ENCODE measurements around the gene HHIPL1.
"Not testable (repeated sequence)": the region's sequence is repeated elsewhere in the genome, so short reads cannot be mapped to it uniquely, and the experiment has no call there.

Gene HHIPL1

DNA sequence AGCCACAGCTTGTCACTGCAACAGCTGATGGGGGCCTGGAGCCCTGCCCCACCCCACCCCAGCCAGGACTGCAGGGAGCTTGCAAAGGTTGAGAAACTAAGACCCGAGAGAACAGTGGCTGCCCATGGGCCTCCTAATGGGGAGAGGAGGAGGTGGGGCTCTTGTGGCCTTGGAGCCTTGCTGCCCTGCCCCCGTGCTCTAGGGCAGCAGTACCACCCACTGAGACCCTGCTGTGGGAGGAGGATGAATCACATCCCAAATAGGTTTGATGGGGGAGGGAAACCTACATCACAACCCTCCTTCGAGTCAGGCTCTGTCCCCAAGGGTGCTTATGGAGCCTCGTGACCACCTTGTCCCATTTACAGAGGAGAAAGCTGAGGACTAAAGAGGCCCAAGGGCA, 15.9 kb downstream of the HHIPL1 start:
- DNase-seq (ENCODE audit: low read depth), result no peak

DNA sequence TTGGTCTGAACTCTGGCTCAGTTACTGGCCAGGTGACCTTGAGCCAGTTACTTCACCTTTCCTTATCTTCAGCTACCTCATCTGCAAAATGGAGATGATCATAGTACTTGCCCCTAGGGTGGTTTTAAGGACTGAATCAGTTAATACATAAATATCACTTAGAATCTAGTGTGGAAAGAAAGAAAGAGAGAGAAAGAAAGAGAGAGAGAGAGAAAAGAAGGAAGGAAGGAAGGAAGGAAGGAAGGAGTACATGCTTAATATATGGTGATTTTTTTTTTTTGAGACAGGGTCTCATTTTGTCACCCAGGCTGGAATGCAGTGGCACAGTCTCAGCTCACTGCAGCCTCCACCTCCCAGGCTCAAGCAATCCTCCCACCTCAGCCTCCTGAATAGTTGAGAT, 16.3 kb downstream of the HHIPL1 start:
- DNase-seq (ENCODE audit: low read depth), result not testable (repeated sequence)

DNA sequence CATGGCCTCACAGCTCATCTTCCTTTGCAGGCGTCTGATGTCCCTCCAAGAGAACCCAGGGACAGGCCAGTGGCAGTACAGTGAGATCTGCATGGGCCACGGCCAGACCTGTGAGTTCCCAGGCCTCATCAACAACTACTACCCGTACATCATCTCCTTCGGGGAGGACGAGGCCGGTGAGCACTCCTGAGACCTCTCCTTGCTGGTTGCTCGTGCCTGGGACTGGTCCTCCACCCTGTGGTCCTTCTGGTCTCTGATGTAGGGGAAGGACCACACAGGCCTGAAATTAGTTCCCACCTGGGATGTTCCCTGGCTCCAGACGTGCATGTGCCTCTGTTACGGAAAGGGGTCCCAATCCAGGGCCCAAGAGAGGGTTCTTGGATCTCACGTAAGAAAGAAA, 17.9 kb downstream of the HHIPL1 start:
- no peak for DNase-seq (ENCODE audit: low read depth)

DNA sequence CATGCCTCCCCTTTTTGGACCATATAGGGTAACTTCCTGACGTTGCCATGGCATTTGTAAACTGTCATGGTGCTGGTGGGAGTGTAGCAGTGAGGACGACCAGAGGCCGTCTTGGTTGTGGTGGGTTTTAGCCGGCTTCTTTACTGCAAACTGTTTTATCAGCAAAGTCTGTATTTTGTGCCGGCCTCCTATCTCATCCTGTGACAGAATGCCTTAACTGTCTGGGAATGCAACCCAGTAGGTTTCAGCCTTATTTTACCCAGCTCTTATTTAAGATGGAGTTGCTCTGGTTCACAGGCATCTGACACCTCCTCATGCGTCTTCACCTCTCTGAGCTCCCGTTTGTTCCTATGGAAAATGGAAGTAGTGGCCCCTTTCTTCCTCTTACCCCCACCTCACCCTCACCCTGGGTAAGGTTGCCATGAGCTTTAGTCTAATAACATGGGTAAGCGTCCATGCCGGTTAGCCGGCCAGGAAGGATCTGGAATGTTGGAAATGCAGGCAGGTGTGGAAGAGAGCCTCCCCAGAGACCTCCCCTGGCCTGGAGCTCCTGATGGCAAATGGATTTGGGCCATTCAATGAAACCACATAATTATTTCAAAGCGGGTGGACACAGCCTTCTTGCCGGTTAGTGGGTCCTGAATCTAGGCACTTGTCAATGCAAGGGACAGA, 18.6 kb downstream of the HHIPL1 start:
- no peak for DNase-seq (ENCODE audit: low read depth)

DNA sequence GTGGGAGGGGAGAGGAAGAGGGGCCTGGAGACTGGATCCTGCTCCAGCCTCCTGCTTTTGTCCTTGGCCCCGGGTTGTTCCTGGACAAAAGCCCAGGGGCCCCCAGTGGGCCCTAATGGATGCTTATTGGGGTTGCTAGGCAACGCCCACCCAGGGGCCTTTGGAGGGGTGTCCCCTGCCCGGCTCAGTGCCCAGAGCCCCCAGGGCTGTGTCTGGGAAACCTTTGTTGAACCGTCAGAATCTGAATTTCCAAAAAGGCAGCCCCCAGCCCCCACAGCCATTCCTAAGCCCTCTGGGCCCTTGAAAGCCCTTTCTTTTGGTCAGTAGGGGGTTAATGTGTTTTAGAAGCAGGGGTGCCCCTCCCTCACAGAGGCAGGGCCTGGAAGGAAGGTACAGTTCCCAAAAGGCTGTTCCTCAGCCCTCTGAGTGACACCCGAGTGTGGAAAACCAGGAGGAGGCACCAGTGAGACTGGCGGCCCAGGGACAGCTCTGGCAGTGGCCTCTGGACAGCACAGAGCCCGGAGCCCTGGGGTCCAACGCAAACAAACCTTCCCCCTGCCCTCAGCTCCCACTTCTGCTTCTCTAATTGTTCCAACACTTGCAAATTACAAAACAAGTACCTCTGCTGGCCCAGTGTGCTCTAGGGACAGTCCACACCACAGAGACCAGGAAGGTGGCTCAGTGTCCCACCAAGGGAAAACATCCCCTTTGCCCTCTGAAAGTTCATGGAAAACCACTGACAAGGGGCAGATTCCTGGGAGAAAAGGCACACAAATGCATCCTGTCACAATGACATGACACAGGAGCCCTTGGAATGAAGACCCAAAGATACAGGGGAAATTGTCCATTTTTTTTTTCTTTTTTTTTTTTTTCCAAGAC, 19.4 kb downstream of the HHIPL1 start:
- no peak for DNase-seq (ENCODE audit: low read depth)

DNA sequence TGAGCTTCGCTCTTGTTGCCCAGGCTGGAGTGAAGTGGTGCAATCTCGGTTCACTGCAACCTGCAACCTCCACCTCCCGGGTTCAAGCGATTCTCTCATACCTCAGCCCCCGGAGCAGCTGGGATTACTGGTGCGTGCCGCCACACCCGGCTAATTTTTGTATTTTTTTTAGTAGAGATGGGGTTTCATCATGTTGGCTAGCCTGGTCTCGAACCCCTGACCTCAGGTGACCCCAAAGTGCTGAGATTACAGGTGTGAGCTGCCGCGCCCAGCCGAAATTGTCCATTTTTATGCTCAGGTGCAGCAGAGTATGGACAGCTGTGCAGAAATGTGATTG, 20.0 kb downstream of the HHIPL1 start:
- DNase-seq (ENCODE audit: low read depth), result no peak

DNA sequence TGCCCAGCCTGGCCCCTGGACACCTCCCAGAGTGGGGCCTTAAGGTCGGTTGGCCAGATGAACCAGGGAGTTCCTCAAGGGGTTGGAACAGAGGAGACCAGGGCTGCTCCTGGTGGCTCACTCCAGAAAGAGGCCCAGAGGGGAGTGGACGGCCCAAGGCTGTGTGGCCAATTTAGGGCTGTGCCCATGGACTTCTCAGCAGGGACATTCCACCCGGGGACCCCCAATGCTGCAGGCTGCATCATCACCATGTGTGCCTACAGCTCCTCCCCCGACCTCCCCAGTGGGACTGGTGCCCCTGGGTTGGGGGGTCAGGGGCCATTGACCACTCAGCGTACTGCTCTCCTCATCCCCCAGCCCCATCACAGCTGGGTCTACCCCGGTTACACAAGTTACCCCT, 21.6 kb downstream of the HHIPL1 start:
- DNase-seq (ENCODE audit: low read depth), result no peak

DNA sequence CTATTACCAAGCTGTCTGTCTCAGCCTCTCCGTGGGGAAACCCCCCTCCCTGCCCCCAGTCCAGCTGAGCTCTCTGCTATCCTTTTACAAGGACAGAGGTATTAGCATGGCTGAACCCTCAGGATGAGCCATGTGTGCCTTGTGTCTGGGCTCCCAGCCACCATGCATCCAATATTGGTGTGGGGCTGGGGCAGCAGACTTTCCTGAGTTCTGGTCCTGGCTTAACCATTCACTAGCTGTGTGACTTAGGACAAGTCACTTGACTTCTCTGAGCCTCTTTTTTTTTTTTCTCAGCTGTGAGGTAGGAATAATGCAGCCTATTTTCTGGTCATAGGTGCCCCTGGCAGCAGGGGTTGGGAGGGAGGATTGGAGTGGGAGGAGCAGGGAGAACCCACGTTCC, 22.1 kb downstream of the HHIPL1 start:
- DNase-seq (ENCODE audit: low read depth), result no peak

DNA sequence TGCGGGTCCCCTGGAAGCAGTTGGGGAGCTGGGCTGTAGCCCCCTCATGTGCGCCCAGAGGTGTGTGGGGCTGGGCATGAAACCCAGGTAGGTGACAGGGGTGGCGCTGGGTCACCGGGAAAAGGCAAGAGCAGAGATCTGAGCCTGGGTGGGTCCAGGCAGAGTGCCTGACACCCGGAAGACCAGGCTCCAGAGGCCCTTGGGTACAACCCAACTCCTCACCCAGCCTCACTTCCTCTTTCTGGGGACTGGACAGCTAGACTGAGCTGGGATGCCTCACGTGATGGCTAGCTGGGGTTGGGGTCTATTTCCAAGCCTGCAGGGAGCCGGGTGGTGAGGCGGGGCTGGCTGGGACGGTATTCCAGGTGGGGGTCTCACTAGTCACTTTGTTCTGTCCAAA, 22.9 kb downstream of the HHIPL1 start:
- no peak for DNase-seq (ENCODE audit: low read depth)

DNA sequence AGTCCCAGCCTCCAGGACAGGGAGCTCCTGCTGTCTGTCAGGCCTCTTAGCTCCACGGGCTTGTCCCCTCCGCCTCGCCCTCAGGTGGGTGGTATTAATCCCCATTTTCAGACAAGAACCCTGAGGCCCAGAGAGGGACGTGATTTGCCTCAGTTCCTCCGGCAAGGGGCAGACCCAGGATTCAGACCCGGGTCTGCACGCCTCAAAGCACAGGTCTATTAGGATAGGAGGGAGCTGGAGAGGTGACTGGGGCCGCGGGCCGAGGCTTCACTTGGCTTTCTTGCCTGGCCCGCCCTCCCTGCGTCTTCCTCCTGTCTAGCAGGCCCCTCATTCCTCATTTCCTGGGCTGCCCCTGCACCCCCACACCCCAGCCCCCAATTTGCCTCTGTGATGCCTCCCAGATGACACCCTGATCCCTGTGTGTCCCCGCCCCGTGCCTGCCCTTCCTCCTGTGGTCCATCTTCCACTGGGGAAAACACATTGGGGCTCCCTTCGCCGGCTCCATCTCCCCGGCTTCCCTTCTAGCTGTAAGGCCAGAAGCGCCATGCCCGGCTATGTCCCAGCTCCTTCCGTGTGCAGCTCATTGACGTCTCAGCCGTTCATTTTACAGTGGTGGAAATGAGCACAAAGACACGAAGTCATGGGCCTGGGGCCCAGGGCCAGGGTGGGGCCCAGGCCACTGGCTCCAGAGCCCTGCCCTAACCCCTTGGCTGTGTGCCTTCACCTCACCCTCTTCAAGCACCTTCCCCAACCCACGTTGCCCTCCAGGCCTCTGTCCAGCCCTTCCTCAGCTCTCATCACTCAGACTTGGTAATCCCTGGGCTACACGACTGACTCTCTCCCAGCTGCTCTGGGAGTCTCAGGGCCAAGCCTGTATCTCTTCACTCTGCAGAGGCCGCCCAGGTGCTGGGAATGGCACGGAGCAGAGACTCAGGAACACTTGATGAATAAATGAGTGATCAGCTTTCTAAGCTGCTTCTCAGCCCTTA, 23.7 kb downstream of the HHIPL1 start:
- DNase-seq (ENCODE audit: low read depth), result no peak

DNA sequence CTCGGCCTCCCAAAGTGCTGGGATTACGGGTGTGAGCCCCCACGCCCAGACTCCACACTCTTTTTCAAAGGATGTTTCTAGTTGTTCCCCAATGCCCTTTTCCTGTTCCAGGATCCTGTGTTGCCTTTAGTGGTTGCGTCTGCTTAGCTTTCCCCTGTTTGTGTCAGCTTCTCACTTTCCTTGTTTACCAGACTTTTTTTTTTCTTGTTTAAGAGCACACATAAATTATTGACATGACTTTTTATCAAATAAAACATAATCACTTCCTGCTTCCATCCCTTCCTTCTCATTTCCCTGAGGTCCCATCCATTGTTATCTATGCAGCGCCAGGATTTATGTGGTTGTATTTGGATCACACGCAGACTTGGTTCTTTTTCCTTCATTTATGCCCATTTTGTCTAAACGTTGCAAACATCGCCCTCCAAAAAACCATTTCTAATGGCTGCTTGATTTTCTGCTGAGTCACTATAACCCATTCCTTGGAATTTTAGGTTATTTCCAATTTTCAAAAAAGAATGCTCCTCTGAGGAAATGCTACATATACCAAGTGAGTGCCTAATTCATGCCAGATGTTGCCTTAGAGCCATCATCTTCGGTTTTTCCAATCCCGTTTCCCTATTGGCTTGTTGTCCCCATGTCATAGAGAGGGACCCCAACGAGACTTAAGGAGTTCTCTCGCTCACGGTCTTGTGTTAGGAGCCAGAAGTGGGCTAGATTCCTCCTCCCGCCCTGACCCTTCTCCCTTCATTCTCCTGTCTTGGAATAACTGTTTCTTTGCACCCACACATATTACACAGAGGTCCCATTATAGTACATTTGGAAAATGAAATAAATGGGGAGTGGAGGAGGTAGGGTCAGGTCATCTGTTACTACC, 25.7 kb downstream of the HHIPL1 start:
- no peak for DNase-seq (ENCODE audit: low read depth)

DNA sequence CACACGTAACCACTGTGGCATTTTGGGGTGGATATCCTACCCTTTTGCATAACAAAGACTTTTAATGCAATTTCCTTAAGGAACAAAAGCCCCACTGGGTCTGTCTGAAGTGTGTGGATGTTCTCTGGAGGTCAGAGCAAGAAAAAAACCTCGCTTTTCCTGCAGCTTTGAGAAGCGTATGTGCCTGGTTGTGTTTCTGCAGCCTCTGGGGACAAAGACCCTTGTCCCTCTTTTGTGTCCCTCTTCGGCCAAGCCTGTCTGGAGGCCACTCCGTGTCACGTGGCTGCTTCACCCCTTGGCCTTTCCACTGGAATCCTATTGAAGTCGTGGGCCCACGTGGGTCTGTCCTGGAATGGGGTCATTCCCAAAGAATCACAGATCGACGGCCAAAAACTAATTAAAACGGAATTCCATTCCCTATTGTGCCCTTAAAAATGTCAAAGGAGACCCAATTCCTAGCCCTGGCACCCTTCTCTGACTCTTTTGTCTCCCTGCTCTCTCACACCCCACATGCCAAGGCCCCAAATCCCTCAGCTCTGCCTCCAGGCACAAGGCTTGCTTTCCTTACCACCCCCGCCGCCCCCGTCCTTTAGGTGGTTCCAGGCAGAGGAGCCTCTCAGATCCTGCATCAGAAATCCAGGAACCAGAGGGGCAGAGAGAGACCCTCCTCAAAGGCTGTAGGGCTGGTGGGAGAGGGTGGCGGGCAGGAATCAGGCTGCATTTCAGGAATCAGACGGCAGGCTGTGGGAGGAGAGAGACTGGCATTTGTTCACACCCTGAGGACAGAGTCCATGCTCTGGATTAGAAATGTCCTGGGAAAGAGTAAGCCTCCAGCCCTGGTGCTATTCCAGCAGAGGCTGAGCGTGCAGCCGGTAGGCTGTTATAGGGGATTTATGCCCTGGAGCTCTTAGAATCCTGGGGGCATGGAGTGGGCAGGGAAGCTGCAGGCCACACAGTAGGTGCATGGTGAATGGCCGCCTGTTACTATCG, 26.6 kb downstream of the HHIPL1 start:
- DNase-seq (ENCODE audit: low read depth), result no peak

DNA sequence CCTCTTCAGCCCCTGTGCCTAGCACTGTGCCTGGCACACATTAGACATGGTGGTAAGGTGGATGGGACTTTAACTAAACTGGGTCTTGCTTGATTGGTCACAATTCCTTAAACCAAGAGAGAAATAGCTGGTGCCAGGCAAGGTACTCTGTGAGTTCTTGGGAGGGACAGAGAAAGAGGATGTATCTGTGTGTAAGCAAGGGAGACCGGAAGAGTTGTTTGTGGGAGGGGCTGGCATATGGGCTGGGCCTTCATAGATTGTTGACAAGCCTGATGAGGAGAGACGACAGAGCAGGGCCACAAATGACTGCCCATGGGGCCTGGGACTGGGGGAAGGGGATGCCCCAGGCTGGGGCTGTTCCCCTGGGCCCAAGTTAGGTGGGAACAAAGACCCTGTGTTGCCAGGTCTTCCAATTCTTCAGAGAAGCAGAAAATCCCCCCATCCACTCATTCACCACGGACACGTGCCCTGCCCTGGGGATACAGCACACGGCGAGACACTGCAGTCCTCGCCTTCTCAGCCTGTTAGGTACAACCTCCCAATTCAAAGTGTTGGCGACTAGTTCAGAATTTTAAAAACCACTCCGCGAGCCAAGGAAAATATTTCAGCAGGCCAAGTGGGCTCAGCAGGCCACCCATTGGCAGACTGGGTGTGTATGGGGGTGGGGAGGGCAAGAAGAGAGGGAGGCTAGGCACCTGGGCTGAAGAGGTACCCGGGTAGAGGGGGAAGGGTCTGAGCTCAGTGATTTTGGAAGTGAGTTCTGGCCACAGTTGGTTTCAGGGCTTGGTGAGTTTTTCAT, 27.8 kb downstream of the HHIPL1 start:
- no peak for DNase-seq (ENCODE audit: low read depth)

DNA sequence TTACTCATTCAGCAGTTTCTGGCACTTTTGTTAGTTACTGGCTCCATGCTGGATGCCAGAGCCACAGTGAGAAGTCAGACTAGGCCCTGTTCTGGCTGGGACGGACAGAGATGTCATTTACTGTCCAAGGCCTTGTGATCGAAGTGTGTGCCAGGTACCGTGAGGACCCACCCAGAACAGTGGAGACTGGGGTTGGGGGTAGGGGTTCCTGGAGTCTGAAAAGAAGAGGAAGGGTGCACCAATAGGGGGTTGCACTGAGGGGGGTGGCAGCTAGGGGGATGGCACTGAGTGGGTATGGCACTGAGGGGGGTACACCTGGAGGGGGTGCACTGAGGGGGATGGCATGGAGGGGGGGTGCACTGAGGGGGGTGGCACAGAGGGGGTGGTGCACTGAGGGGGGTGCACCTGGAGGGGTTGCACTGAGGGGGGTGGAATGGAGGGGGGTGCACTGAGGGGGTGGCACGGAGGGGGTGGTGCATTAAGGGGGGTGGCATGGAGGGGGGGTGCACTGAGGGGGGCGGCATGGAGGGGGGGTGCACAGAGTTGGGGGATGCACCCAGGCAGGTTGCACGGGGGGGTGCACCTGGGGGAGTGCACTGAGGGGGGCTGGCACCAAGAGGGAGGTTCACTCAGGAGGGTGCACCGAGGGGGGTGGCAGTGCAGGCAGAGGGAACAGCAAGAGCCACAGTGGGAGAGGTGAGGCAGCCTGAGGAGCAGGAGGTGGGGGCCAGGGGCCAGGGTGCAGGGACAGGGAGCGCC, 28.6 kb downstream of the HHIPL1 start:
- no peak for DNase-seq (ENCODE audit: low read depth)

DNA sequence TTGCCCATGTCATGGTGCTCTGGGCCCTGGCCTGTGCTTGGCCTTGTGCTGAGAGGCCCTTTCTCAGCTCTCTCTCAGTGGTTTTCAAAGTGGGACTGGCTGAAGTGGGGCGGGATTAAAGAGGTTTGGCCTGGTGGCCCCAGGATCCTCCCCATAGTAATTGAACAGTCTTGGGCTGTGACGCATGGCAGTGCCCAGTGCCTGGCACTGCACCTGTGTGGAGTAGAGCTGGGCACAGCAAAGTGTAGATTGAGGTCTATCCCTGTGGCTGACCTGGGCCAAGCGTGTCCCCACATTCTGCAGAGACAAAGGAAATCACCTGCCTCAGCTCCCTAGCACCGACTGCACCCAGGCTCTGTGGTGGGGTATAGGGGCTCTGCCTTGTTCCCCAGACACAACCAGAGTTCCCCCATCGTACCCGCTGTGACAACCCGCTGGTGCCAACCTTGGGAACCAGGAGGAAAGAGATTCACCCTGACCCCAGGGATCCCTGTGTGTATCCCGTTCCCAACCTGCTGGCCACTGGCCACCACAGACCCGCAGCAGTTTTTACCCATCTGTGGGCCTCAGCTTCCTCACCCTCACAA, 29.2 kb downstream of the HHIPL1 start:
- DNase-seq (ENCODE audit: low read depth), result no peak

DNA sequence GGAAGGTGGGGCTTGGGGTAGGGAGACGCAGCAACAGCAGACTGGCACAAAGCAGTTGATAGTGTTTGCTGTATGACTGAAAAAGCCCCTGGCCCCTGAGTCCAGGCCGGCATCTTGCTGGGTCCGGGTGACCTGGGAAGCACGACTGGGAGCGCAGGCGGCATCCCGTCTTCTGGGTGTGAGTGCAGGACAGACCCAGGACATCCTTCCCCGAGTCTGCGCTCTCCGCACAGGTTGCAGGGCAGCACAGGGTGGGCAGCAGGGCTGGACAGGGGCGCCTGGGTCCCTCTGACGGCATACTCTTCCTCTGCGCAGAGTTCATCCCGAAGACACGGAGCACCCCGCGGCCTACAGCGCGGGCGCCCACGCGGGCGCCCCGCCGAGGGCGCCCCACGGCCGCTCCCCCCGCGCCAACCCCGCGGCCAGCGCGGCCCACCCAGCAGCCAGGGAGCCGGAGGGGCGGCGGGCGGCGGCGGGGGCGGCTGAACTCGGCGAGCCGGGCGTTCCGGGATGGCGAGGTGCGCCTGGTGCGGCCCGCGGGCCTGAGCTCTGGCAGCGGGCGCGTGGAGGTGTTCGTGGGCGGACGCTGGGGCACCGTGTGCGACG, 29.9 kb downstream of the HHIPL1 start:
- DNase-seq (ENCODE audit: low read depth), result no peak

DNA sequence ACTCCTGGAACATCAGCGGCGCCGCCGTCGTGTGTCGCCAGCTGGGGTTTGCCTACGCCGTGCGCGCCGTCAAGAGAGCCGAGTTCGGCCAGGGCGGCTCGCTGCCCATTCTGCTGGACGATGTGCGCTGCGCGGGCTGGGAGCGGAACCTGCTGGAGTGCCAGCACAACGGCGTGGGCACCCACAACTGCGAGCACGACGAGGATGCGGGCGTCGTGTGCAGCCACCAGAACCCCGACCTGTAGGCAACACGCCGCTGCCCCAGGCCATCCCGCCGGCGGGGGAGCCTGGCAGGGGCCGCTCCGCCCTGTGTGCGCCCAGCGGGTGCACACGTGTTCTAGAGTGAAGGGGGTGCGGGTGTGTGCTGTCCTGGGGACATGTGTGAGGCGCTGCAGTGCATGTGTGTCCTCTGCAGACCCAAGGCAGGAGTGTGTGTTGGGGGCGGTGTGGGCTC, 30.5 kb downstream of the HHIPL1 start:
- DNase-seq (ENCODE audit: low read depth), result no peak

DNA sequence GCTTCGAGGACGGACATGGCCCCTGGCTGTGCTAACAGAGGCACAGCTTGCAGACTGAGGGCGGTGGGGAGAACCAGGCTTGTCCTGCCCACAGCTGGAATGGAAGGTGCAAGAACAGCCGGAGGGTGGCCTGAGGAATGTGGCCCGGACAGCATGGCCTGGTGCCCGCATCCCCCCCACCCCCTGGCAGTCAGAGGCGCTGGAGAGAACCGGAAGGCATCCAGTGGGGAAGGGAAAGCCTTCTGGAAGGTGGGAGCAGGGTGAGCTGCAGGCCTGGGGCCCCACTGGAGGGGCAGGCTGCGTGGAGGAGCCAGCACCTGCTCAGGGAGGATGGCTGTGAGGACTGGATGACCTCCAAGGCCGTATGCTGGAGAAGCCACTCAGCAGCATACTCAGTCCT, 31.0 kb downstream of the HHIPL1 start:
- no peak for DNase-seq (ENCODE audit: low read depth)

Measured in activated T-helper 1 cell treated with Interleukin-2 at 50 U/mL for 16 hours (primary cell).